SIG-M5 treated with dmso at 0.1 percent for 504 hours (cell line): ENCODE results near the gene ANKS1B.
"Not testable (repeated sequence)": the region's sequence is repeated elsewhere in the genome, so short reads cannot be mapped to it uniquely, and the experiment has no call there.

Experiments
- DNase-seq: peaks from one replicate; lab custom pipeline; 2025; ENCODE audit not compliant: unreplicated experiment; lab: John Stamatoyannopoulos, UW

Gene ANKS1B

DNA sequence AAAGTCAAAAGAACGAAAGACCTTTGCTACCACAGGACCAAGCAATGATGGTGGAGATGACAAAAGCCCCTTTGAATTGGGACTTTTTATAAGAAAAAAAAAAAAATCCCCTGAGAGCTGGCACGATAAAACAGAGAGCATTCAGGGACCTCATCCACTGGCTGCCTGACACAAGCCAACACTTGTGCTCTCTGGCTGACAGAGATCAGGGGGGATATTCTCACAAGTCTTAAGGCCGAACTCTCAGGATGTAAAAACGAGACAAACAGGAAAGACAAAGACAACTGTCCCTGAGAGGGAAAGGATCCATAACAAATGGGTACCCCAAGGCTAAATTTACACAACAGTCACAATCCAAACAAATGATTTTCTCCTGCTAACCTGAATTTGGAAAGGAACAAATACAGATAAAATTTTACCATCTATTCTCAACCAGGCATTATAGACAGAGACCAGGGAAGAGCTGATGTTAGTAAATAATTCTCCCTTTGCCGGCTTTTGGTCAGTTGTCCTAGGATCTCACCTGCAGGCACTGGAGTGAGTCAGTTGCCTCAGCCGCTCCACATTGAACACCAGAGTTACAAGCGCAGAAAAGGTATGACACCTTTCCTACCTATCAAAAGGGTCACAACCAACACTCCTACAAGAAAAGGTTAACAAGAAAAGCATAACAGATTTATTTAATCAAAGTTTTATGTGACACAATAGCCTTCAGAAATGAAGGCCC lies 375.1 kb downstream of the ANKS1B start:
- DNase-seq: no peak

DNA sequence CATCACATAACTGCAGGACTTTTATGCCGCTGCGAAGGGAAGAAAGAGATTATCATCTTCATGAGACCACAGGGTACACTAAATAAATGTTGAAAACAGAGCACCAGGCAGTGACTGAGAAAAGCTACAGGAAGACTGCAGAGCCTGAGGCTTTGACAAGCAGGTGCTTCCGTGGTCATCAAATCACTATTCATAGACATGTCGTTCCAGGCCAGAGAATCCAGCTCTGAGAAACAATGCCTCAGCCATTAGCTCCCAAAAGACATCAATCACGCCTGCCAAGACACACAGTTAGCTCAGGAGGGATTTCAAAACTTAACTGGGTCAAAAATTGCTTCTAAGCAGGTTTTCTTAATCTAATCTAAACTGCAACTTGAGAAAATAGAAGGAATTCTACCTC lies 384.3 kb downstream of the ANKS1B start:
- no peak for DNase-seq

- no peak for DNase-seq
Observed at GRCh38 chr12:99598785-99599184, 386.0 kb downstream of the ANKS1B start.

- DNase-seq: no peak
Observed at GRCh38 chr12:99596762-99597161, 388.0 kb downstream of the ANKS1B start.

GRCh38 chr12:99577125-99577524 lies 407.6 kb downstream of the ANKS1B start:
- not testable (repeated sequence) for DNase-seq

DNA sequence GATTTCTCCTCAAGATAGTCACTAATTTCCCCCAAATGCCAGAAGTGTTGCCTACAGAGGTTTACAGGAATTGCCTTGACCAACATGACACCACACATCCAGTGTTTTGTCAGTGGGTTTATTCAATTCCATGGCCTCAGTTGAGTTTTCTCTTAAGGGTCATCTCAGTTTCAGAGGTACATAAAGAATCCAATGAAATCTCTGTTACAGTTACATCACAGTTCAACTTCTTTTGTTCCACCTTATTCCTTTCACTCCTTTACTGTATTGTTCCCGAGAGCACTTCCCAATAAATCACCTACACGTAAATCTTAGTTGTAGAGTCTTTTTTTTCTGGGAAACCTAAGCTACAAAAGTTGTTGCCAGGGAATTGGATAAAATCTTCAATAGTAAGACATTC lies 410.8 kb downstream of the ANKS1B start:
- no peak for DNase-seq

GRCh38 chr12:99567072-99567471 lies 417.7 kb downstream of the ANKS1B start:
- DNase-seq: no peak

GRCh38 chr12:99558109-99558508 lies 426.6 kb downstream of the ANKS1B start:
- DNase-seq: no peak

GRCh38 chr12:99553461-99553860 lies 431.3 kb downstream of the ANKS1B start:
- no peak for DNase-seq

DNA sequence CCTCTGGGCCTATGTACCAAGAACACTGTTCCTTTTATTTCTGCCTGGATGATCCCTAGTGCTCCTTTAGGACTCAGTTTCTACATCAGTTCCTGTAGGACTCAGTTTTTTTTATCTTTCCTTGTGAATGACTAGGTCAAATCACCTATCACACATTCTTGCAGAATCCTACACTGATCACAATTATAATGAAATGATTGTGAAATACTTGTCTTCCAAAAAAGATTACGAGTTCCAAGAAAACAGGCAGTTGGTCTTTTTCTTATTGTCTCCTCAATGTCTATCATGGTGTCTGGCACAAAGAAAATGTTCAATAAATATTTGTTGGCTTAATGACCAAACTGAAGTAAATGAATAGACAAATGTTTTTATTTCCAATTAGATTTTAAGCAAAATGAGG lies 432.7 kb downstream of the ANKS1B start:
- no peak for DNase-seq

DNA sequence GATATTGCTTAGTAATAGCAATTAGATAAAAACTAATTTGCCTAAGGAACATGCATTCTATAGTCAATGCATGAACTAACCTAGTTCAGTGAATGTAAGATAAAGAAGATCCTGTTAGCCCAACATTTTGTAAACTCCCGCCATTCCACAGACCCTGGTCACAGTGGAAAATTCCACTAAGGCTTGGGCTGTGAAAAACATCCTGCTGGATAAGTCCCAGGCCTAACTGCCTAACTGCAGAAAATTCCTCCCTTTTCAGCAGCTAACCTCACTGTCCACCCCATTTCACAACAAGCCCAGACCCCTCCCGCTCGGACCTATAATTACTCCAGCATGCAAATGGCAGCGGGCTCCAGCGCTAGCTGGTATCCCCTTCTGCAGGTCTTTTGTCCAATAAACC lies 435.1 kb downstream of the ANKS1B start:
- DNase-seq: no peak

DNA sequence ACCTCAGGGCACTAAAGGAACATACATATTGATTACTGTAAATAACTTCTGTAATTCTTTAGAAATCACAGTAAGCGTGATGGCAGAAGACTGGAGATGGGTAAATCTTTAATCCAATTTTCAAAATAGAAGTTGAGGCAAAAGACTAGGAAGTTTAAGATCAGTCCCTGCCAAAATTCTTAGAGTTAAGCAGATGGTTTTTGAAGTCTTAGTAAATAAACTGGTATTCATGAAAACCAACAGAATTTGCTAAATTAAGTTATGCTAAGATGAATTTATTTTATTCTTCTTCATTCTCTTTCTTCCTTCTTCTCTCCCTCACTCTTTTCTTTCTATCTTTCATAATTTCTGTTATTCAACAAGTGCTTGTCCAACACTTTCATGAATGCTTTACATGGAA lies 435.5 kb downstream of the ANKS1B start:
- no peak for DNase-seq

GRCh38 chr12:99544457-99544856 lies 440.3 kb downstream of the ANKS1B start:
- no peak for DNase-seq

DNA sequence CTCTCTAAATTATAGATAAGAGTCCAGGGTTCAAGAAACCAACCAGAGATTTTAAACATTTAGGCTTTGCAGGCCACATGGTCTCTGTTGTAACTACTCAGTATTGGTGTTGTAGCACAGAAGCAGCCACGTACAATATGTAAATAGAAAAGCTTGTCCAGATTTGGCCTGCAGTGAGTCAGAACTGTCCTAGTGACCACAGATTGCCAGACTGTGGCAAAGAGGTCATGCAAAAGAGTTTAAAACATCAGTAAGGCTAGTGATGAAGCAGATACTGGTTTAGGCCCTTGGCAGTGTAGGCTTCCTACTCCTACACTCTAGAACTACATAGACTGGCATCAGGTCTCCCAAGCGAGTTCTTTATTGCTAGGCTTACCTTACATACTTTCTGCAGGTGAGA lies 454.8 kb downstream of the ANKS1B start:
- no peak for DNase-seq

- DNase-seq: no peak
Observed at GRCh38 chr12:99528478-99528877, 456.3 kb downstream of the ANKS1B start.

DNA sequence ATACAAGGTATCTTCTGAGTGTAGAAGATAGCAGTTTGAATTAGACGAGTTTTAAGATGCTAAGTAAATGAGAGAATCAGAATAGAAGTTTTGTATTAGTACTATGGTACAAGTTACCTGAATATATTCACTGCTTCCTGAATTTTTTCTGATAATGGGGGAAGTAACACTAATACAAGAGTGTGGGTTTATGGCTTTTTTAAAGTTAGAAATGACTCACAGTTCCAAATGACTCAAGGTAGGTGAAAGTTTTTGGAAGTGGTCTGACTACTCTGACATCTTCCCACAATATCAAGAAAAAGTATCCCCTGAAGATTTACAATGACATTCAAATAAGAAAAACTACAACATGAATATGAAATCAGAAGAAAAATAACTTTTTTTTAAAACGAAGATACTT lies 460.9 kb downstream of the ANKS1B start:
- DNase-seq: no peak

DNA sequence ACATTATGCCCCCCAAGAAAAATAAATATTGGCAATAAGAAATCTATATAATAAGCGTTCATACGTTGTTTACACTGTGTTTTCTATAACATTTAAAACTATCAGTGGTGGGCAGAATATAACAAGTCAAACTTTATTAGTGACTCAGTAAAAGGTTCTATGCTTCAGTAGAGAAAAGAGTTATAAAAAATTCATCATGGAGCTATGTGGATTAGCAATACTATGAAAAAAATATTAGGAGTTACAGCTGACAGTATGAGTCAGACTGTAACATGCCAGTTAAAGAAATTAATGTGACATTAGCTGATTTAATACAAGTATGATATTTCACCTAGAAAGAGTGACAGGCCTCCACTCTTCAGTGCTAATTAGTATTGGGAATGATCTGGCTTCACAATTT lies 462.3 kb downstream of the ANKS1B start:
- DNase-seq: no peak

DNA sequence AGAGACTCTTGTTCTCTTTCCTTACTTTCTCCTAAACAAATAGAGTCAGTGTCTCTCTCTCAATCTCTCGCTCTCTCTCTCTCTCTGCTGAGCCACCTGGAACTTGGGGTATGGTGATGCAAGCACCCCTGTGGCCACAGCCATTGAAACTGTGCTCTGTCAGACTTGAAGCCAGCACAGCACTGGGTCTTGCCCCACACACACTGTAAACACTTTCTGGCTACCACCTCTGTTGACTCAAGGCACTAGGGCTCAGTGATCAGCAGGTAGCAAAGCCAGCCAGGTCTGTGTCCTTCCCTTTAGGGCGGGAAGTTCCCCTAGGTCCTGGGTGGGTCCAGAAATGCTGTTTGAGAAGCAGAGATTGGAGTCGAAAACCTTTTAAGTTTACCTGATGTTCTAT lies 463.1 kb downstream of the ANKS1B start:
- no peak for DNase-seq

- no peak for DNase-seq
Observed at GRCh38 chr12:99513066-99513465, 471.7 kb downstream of the ANKS1B start.

GRCh38 chr12:99505805-99506204 lies 478.9 kb downstream of the ANKS1B start:
- no peak for DNase-seq

DNA sequence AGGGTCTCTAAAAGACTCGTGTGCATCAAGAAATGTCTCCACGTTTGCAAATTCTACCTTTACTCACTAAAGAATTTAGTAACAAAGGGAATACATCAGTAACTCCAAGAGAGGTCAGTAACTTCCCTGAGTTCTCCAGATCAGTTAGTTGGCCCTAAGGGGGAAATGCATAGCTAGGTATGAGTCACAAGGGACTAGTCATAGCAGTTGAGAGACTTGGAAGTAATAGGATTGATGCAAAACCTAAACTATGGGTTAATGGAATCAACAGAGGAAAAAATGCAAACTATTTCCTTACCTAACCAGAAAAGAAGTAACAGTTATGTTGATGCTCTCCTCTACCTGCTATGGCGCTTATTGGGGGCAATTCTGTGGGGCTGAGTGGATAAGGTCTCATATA lies 486.0 kb downstream of the ANKS1B start:
- DNase-seq: no peak

GRCh38 chr12:99495799-99496198 lies 488.9 kb downstream of the ANKS1B start:
- no peak for DNase-seq

DNA sequence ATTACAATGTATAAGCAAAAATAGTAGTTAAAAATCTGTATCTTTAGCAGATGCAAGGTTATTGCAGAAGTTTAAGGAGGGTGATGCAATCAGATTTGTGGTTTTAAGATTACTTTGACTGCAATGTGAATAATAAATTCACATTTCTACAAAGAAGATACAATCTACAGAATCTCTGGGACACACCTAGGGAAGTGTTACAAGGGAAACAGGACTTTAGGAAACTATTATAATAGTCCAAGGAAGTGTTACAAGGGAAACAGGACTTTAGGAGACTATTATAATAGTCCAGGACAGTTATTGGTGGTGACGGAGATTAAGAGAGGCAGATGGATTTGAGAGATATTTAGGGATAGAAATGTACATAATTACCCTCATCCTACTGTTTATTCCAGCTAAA lies 491.5 kb downstream of the ANKS1B start:
- no peak for DNase-seq
